ENCODE results near the gene PAOX. TPM values are rescaled to one million over a fixed set of nuclear protein-coding genes. Genes with fewer than 3 reads are reported as not detected.

The PAOX gene
- polyA plus RNA-seq, 3 donors, result 6.7 to 8.4 (median 6.7) TPM

- DNase-seq, result no peak
Observed at GRCh38 chr10:133438711-133439273, 59.7 kb downstream of the PAOX start.

GRCh38 chr10:133439517-133440461 is 60.7 kb downstream of the PAOX start:
- DNase-seq, result no peak

- no peak for DNase-seq
Observed at GRCh38 chr10:133440633-133441285, 61.7 kb downstream of the PAOX start.

Other genes with a start within 250 kb of the PAOX start
- gene KNDC1, start 219.0 kb upstream of the PAOX start, polyA plus RNA-seq (ENCODE audit: insufficient read length in 3 of 3), result 10 to 100 TPM in 2 of 3 donors, 1 to 10 TPM in 1; 7.0 to 10.3 (median 10.1) TPM
- under 1 TPM in 2 of 3 donors, not detected in 1; 0.11 to 0.19 TPM for gene UTF1, start 149.0 kb upstream of the PAOX start, polyA plus RNA-seq (ENCODE audit: insufficient read length in 3 of 3)
- under 1 TPM; 0.14 to 0.27 (median 0.25) TPM for gene VENTX, start 141.4 kb upstream of the PAOX start, polyA plus RNA-seq (ENCODE audit: insufficient read length in 3 of 3)
- gene ADAM8, start 102.4 kb upstream of the PAOX start, polyA plus RNA-seq (ENCODE audit: insufficient read length in 3 of 3), result 1 to 10 TPM; 2.2 to 5.0 (median 4.0) TPM
- 10 to 100 TPM; 59.0 to 75.5 (median 74.7) TPM for gene TUBGCP2, start 70.4 kb upstream of the PAOX start, polyA plus RNA-seq (ENCODE audit: insufficient read length in 3 of 3)
- gene ZNF511, start 70.3 kb upstream of the PAOX start, polyA plus RNA-seq (ENCODE audit: insufficient read length in 3 of 3), result 10 to 100 TPM; 33.1 to 52.8 (median 40.8) TPM
- gene CALY, start 42.4 kb upstream of the PAOX start, polyA plus RNA-seq (ENCODE audit: insufficient read length in 3 of 3), result under 1 TPM; 0.20 to 0.25 (median 0.24) TPM
- 1 to 10 TPM; 5.9 to 6.5 (median 6.4) TPM for gene PRAP1, start 31.9 kb upstream of the PAOX start, polyA plus RNA-seq (ENCODE audit: insufficient read length in 3 of 3)
- gene FUOM, start 21.2 kb upstream of the PAOX start, polyA plus RNA-seq (ENCODE audit: insufficient read length in 3 of 3), result 10 to 100 TPM; 20.8 to 25.1 (median 24.3) TPM
- gene ECHS1, start 5.9 kb upstream of the PAOX start, polyA plus RNA-seq (ENCODE audit: insufficient read length in 3 of 3), result 100 to 1,000 TPM; 143 to 155 (median 153) TPM
- 10 to 100 TPM; 65.7 to 92.6 (median 90.0) TPM for gene MTG1, start 14.9 kb downstream of the PAOX start, polyA plus RNA-seq (ENCODE audit: insufficient read length in 3 of 3)
- 1 to 10 TPM; 4.6 to 6.7 (median 6.1) TPM for gene SPRN, start 45.4 kb downstream of the PAOX start, polyA plus RNA-seq (ENCODE audit: insufficient read length in 3 of 3)
- 1 to 10 TPM; 1.6 to 4.9 (median 3.5) TPM for gene SCART1, start 74.7 kb downstream of the PAOX start, polyA plus RNA-seq (ENCODE audit: insufficient read length in 3 of 3)
- gene CYP2E1, start 148.1 kb downstream of the PAOX start, polyA plus RNA-seq (ENCODE audit: insufficient read length in 3 of 3), result 1 to 10 TPM; 1.3 to 2.4 (median 2.4) TPM
- under 1 TPM; 0.30 to 0.34 (median 0.34) TPM for gene SYCE1, start 186.3 kb downstream of the PAOX start, polyA plus RNA-seq (ENCODE audit: insufficient read length in 3 of 3)
- gene FRG2B, start 247.5 kb downstream of the PAOX start, polyA plus RNA-seq (ENCODE audit: insufficient read length in 3 of 3), result not detected

Data from renal pelvis (tissue), 4 donors.